Trophoblast cell (in vitro differentiated cells and primary cell): ENCODE measurements around the gene FOXC2.

ENCODE experiments used
- DNase-seq, 2 donors: peaks; one replicate each; pipeline ENCODE4 v3.0.0-alpha.2; 2016
- H2AFZ ChIP-seq: 2 replicates; pipeline ENCODE4 v1.6.1; 2013; ENCODE audit warnings: low read length, moderate library complexity, mild to moderate bottlenecking; ENCODE audit not compliant: insufficient read depth, poor library complexity
- H2AK5ac ChIP-seq: 2 replicates; pipeline ENCODE4 v1.6.1; 2013; ENCODE audit warnings: mild to moderate bottlenecking, low read length
- H2BK120ac ChIP-seq: 2 replicates; pipeline ENCODE4 v1.6.1; 2013; ENCODE audit warnings: low read length, mild to moderate bottlenecking, moderate library complexity; ENCODE audit not compliant: insufficient read depth, poor library complexity
- H2BK12ac ChIP-seq: 2 replicates; pipeline ENCODE4 v1.6.1; 2013; ENCODE audit warnings: mild to moderate bottlenecking, low read length, moderate library complexity
- H2BK5ac ChIP-seq: 2 replicates; pipeline ENCODE4 v1.6.1; 2013; ENCODE audit warnings: low read length, low read depth, moderate library complexity, mild to moderate bottlenecking; ENCODE audit not compliant: poor library complexity
- H3K14ac ChIP-seq: 2 replicates; pipeline ENCODE4 v1.6.1; 2013; ENCODE audit warnings: mild to moderate bottlenecking, low read length
- H3K18ac ChIP-seq: 2 replicates; pipeline ENCODE4 v1.6.1; 2013; ENCODE audit warnings: mild to moderate bottlenecking, low read length
- H3K23ac ChIP-seq: 2 replicates; pipeline ENCODE4 v1.6.1; 2013; ENCODE audit warnings: low read length
- H3K27ac ChIP-seq: 2 replicates; pipeline ENCODE4 v1.5.1; 2013; ENCODE audit warnings: low read depth, mild to moderate bottlenecking, inconsistent platforms, low read length, moderate library complexity
- H3K27me3 ChIP-seq: 2 replicates; pipeline ENCODE4 v1.6.1; 2013; ENCODE audit warnings: inconsistent platforms, mild to moderate bottlenecking, low read length, moderate library complexity; ENCODE audit not compliant: insufficient read depth
- H3K36me3 ChIP-seq, 2 experiments: 1 replicate in 1 of 2; 2 replicates in 1 of 2; pipeline ENCODE4 v1.6.1; 2013; ENCODE audit warnings: low read length in 2 of 2, mild to moderate bottlenecking in 2 of 2, moderate library complexity in 1 of 2; ENCODE audit not compliant: insufficient read depth in 2 of 2, control insufficient read depth in 1 of 2
- H3K4ac ChIP-seq: 2 replicates; pipeline ENCODE4 v1.6.1; 2013; ENCODE audit warnings: low read depth, mild to moderate bottlenecking, low read length, moderate library complexity
- H3K4me1 ChIP-seq, 2 experiments: 1 replicate in 1 of 2; 2 replicates in 1 of 2; pipeline ENCODE4 v1.6.1; 2013; ENCODE audit warnings: low read length in 2 of 2, mild to moderate bottlenecking in 2 of 2, moderate library complexity in 1 of 2; ENCODE audit not compliant: insufficient read depth in 2 of 2, control insufficient read depth in 1 of 2
- H3K4me2 ChIP-seq: 2 replicates; pipeline ENCODE4 v1.6.1; 2013; ENCODE audit warnings: inconsistent platforms, mild to moderate bottlenecking, low read length, moderate library complexity
- H3K4me3 ChIP-seq: 2 replicates; pipeline ENCODE4 v1.5.1; 2013; ENCODE audit warnings: mild to moderate bottlenecking, low read depth, low read length, inconsistent platforms
- H3K79me1 ChIP-seq: one replicate; pipeline ENCODE4 v1.6.1; 2013; ENCODE audit warnings: low read length
- H3K79me2 ChIP-seq: 2 replicates; pipeline ENCODE4 v1.6.1; 2013; ENCODE audit warnings: low read length, mild to moderate bottlenecking; ENCODE audit not compliant: control insufficient read depth, insufficient read depth, poor library complexity
- H3K9ac ChIP-seq: 2 replicates; pipeline ENCODE4 v1.6.1; 2013; ENCODE audit warnings: mild to moderate bottlenecking, low read length
- H3K9me3 ChIP-seq: 2 replicates; pipeline ENCODE4 v1.6.1; 2013; ENCODE audit warnings: low read depth, mild to moderate bottlenecking, control low read depth, inconsistent platforms, low read length; ENCODE audit not compliant: insufficient read depth
- H4K12ac ChIP-seq: 2 replicates; pipeline ENCODE4 v1.6.1; 2013; ENCODE audit warnings: low read depth, mild to moderate bottlenecking, low read length, moderate library complexity
- H4K8ac ChIP-seq: 2 replicates; pipeline ENCODE4 v1.6.1; 2013; ENCODE audit warnings: low read depth, mild to moderate bottlenecking, low read length, moderate library complexity
- H4K91ac ChIP-seq: one replicate; pipeline ENCODE4 v1.6.1; 2013; ENCODE audit warnings: low read depth, mild to moderate bottlenecking, low read length, moderate library complexity
- WGBS: extraction: QIAGEN DNeasy Blood & Tissue Kit; methylation state at CpG from one replicate; pipeline ENCODE4 v1.1.7; 2013; ENCODE audit warnings: missing lambda C conversion rate; ENCODE audit not compliant: insufficient read length, insufficient coverage; ENCODE audit errors: extremely low coverage; 5-methylcytosine and 5-hydroxymethylcytosine counted together

The FOXC2 gene

DNA sequence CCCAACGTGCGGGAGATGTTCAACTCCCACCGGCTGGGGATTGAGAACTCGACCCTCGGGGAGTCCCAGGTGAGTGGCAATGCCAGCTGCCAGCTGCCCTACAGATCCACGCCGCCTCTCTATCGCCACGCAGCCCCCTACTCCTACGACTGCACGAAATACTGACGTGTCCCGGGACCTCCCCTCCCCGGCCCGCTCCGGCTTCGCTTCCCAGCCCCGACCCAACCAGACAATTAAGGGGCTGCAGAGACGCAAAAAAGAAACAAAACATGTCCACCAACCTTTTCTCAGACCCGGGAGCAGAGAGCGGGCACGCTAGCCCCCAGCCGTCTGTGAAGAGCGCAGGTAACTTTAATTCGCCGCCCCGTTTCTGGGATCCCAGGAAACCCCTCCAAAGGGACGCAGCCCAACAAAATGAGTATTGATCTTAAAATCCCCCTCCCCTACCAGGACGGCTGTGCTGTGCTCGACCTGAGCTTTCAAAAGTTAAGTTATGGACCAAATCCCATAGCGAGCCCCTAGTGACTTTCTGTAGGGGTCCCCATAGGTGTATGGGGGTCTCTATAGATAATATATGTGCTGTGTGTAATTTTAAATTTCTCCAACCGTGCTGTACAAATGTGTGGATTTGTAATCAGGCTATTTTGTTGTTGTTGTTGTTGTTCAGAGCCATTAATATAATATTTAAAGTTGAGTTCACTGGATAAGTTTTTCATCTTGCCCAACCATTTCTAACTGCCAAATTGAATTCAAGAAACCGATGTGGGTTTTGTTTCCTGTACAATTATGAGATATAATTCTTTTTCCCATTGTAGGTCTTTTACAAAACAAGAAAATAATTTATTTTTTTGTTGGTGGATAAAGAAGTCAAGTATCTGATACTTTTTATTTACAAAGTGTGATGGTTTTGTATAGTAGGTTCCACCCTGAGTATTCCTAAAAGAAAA, 2.3 kb downstream of the FOXC2 start:
- Histone ChIP-seq H3K18ac (no peak overlapping the region), H3K14ac (no peak overlapping the region), H3K4me3 (peak overlapping the region; percentile 41), H2AFZ (no peak overlapping the region), H3K9ac (no peak overlapping the region), H3K4ac (no peak overlapping the region), H3K23ac (no peak overlapping the region), H3K27ac (no peak overlapping the region), H3K79me2 (no peaks in the 10 kb centered on the region), H3K36me3 (no peaks in the 10 kb centered on the region), H3K79me1 (no peaks in the 10 kb centered on the region), H2BK5ac (no peak overlapping the region), H3K27me3 (peaks cover 76% of the 10 kb centered on the region), H2AK5ac (no peak overlapping the region), H3K4me2 (peak overlapping the region; percentile 83), H3K9me3 (peaks cover 3% of the 10 kb centered on the region), H4K91ac (no peak overlapping the region), H4K12ac (no peak overlapping the region), H4K8ac (no peak overlapping the region), H3K4me1 (peaks cover 11 to 13% of the 10 kb centered on the region in 2 experiments), H2BK12ac (no peak overlapping the region), H2BK120ac (no peak overlapping the region)
- no CpG with 5 or more reads among the region's 33 CpGs for WGBS
- no peak for DNase-seq

DNA sequence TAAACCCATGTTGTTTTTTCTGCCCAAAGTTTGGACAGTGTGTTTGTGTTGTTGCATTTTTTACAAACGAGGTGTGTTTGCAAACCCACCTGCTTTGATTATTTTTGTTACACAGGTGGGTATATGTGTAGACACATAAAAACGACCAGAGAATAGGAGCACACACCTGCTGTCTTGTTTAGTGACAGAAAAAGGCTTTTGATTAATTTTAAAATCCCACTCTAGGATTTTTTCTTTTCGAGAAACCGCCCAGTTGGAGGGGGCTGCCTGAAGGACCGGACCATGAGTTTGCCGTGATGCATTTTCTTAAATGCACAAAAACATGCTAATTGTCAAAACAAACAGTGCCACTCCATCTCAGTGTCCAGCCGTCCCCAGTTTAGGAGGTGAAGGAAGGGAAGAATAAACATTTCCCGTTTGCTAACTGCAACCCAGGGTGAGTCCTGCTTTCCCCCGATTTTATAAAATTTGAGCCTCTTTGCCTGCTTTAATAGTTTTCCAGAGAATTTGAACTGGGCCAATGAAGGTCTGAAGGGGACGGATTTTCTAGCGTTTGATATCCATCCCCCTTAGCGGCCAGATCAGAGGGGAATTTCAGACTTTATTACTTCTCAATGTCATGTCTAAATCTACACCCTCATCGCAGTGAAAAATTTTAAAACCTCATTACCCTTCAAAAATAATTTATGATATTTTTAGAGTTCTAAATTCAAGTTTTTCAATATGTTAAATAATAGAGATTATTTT, 3.2 kb downstream of the FOXC2 start:
- Histone ChIP-seq H2AK5ac (no peak overlapping the region), H2BK5ac (no peak overlapping the region), H4K8ac (no peak overlapping the region), H3K27ac (no peak overlapping the region), H3K9me3 (peaks cover 3% of the 10 kb centered on the region), H3K79me2 (no peaks in the 10 kb centered on the region), H2BK12ac (no peak overlapping the region), H3K4me3 (no peak overlapping the region), H3K18ac (no peak overlapping the region), H3K23ac (no peak overlapping the region), H3K4me2 (no peak overlapping the region), H3K36me3 (no peaks in the 10 kb centered on the region), H3K4ac (no peak overlapping the region), H3K4me1 (peaks cover 11 to 13% of the 10 kb centered on the region in 2 experiments), H3K9ac (no peak overlapping the region), H4K12ac (no peak overlapping the region), H2BK120ac (no peak overlapping the region), H4K91ac (no peak overlapping the region), H3K27me3 (peaks cover 70% of the 10 kb centered on the region), H2AFZ (no peak overlapping the region), H3K79me1 (no peaks in the 10 kb centered on the region), H3K14ac (no peak overlapping the region)
- WGBS = no CpG with 5 or more reads among the region's 13 CpGs
- DNase-seq = no peak

DNA sequence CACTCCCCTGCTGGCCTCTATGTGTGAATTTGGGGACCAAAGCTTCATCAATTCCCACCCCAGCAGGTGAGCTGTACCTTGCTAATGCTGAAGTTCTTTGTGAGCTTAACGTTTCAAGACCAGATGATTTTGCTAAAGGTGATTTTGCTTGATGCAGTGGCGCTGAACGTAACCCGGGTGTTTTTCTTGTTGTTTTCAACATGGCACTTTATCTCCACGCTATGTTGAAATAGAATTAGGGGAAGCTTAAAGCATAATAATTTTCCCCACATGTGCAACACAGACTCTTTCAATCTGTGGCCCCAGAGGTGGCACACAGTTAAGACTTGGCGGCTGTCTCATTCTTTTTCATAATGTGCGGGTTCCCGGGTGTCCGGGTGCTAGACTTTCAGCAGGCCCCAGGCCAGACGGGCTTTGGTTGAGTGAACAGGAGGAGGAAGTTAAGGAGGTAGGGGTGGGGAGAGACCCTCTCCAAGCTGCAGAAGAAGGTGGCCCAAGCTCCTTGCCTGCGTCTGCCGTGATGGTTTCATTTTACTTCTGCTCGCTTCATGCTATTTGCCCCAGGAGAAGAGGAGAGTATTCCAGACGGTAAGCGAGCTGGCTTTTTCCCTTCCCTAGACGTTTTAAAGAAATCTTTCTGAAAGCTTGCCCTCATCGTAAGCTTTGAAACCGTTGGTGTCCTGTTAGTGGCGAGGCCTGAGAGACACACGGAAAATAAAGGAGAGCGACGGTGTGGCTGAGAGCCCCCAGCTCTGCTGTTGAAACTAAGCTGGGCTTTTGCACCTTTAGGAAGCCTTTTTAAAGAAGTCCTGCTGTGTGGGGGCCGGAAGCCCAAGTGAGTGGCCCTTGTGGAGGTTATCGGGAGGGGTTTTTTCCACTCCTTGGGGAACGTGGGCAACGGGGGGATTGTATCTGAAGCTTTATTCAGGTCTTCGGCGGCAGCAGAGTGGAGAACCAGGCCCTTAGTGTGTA, 4.2 kb downstream of the FOXC2 start:
- Histone ChIP-seq H3K79me1 (peaks cover 3% of the 10 kb centered on the region), H3K9ac (no peak overlapping the region), H2BK12ac (no peak overlapping the region), H3K4ac (no peak overlapping the region), H4K12ac (no peak overlapping the region), H3K4me3 (no peak overlapping the region), H3K14ac (no peak overlapping the region), H4K91ac (no peak overlapping the region), H3K27me3 (peaks cover 61% of the 10 kb centered on the region), H2BK5ac (no peak overlapping the region), H3K18ac (no peak overlapping the region), H4K8ac (no peak overlapping the region), H3K23ac (no peak overlapping the region), H3K4me2 (no peak overlapping the region), H3K9me3 (peaks cover 3% of the 10 kb centered on the region), H2BK120ac (no peak overlapping the region), H2AK5ac (no peak overlapping the region), H2AFZ (no peak overlapping the region), H3K36me3 (no peaks in the 10 kb centered on the region), H3K27ac (no peak overlapping the region), H3K79me2 (no peaks in the 10 kb centered on the region), H3K4me1 (peaks cover 14 to 17% of the 10 kb centered on the region in 2 experiments)
- WGBS = no CpG with 5 or more reads among the region's 28 CpGs
- no peak for DNase-seq

DNA sequence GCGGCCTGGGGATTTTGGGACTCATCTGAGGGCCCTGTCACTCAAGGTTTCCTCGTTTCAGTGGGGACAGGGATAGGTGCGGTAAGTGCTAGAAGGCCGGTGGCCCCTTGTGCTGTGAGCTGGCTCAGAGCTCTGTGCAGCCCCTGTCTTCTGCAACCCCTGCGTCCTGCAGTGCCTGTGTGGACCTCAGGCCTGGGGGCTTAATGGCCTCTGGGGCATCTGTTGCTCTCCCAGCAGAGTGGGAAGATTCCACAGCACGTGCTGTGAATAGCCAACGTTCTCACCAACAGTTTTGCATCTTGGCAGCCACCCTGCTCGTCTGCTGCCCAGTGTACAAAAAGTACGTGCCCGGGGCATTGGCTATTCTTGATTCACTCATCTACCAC, 4.9 kb downstream of the FOXC2 start:
- Histone ChIP-seq H3K27me3 (peaks cover 61% of the 10 kb centered on the region), H2BK12ac (no peak overlapping the region), H3K27ac (no peak overlapping the region), H3K9me3 (peaks cover 3% of the 10 kb centered on the region), H2BK120ac (no peak overlapping the region), H3K4ac (no peak overlapping the region), H3K79me1 (peaks cover 6% of the 10 kb centered on the region), H2AFZ (no peak overlapping the region), H3K23ac (no peak overlapping the region), H3K79me2 (peaks cover 2% of the 10 kb centered on the region), H4K12ac (no peak overlapping the region), H3K36me3 (no peaks in the 10 kb centered on the region), H3K9ac (no peak overlapping the region), H2AK5ac (no peak overlapping the region), H3K4me2 (no peak overlapping the region), H2BK5ac (no peak overlapping the region), H3K4me1 (peaks cover 17 to 21% of the 10 kb centered on the region in 2 experiments), H3K18ac (no peak overlapping the region), H4K8ac (no peak overlapping the region), H3K4me3 (no peak overlapping the region), H3K14ac (no peak overlapping the region), H4K91ac (no peak overlapping the region)
- no peak for DNase-seq
- WGBS = no CpG with 5 or more reads among the region's 10 CpGs
